Fibroblast of skin of back (primary cell): ENCODE measurements around the gene ACAD10.
A peak's percentile ranks its signal among the peaks of the same experiment; 100 is the strongest.
"Not testable (repeated sequence)": the region's sequence is repeated elsewhere in the genome, so short reads cannot be mapped to it uniquely, and the experiment has no call there.

Experiments
- DNase-seq: peaks from one replicate; pipeline ENCODE4 v3.0.0-alpha.2; 2013

Gene ACAD10

DNA sequence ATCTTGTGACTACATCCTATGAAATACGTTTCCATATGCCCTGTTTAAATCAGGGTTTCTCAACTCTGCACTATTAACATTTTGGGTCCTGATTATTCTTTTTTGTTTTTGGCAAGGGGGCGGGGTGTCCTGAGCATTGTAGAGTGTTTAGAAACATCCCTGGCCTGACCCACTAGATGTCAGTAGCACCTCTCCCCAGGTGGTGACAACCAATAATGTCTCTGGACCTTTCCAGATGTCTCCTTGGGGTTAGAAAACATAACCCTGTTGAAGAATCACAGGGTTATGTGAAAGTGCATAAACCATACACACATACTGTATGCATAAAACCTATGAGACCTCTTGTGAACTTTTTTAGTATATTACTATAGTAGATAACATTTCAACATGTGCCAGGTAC lies 1.4 kb downstream of the ACAD10 start:
- no peak for DNase-seq

DNA sequence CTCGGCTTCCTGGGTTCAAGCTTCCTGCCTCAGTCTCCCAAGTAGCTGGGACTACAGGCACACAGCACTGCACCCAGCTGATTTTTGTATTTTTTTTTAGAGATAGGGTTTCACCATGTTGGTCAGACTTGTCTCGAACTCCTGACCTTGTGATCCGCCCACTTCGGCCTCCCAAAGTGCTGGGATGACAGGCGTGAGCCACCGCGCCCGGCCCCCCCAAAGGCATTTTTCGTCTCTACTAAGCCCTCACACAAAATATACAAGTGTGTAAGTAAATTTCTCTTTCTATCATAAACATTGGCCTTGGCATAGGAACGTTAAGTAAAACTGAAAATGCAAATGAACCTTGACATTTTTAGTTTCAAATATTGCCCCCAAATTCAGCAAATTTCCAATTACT lies 2.1 kb downstream of the ACAD10 start:
- no peak for DNase-seq

DNA sequence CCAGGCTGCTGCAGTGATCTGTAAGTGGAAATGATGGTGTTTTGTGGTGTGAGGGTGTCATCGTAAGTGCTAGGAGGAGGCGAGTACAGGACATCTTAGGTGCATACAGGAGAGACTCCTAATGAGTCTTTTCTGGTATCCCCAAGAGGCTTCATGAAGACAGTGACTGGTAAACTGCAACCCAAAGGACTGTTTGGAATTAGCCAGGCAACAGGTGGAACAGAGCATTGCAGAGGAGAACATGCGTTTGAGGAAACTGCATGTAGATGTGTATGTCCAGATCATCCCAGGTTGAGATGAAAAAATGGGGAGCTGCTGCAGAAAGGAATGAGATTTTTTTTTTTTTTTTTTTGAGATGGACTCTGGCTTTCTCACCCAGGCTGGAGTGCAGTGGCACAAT lies 5.4 kb downstream of the ACAD10 start:
- DNase-seq, result no peak

DNA sequence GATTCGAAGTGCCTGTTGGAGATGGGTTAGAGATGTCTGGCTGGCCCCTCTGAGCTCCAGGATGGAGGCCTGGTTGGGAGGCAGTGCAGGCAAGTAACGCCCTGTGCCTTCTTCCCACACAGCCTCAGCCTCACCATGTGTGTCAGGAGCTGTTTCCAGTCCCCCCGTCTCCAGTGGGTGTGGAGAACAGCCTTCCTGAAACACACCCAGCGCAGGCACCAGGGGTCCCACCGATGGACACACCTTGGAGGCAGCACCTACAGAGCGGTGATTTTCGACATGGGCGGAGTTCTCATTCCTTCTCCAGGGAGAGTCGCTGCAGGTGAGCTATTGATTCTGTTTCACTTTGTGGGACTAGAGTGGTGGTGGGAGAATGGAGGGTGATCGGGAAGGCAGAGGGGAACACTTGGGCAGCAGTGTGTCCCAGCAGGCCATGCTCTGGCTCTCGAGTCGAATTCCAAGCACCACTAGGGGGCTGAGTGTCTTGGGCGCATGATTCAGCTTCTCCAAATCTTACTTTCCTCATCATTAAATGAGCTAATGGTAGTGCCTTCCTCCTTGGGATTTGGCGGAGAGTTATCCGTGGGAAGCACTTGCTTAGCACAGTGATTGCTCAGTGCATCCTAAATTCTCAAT lies 6.8 kb downstream of the ACAD10 start:
- DNase-seq, result no peak

DNA sequence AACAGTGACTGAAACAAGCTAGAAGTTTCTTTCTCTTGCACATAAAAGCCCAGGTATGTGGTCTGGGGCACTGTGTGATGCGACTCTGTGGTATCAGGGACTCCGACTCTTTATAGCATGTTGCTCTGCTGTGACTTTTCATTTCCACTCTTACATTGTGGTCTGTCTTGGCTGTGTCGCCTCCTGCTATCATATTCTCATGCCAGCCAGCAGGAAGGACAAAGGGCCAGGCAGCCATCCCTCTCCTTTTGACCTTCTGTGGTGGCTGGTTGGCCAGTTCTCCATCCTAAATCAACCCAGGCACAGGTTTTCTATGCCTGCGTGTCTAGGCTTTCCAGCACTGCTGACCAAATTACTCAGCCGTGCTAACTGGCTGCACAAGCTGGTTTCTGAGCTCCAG lies 8.0 kb downstream of the ACAD10 start:
- no peak for DNase-seq

DNA sequence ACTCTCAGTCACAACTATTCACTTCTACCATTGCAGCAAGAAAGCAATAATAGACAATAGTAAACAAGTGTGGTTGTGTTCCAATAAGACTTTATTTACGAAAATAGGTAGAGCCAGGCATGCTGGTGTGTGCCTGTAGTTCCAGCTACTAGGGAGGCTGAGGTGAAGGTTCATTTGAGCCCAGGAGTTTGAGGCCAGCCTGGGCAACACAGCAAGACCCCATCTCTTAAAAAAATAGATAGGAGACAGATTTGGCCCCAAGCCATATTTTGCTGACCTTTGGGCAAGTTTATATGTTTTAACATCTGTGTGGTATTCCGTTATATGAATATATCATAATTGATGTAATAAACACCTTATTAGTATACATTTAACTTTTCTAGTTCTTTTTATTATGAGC lies 14.1 kb downstream of the ACAD10 start:
- no peak for DNase-seq

DNA sequence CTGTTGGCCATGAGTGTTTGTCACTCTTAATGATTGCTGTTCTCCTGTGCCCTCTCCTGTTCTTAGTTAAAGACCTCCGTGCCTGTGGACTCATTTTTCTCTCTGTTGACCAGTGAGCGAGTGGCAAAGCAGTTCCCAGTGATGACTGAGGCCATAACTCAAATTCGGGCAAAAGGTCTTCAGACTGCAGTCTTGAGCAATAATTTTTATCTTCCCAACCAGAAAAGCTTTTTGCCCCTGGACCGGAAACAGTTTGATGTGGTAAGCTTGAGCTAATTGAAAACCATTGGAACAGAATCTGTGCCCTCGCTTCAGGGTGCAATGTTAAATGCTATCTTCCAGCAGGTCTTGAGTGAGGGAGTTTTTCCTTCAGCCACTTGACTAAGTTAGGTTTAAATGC lies 19.8 kb downstream of the ACAD10 start:
- no peak for DNase-seq

DNA sequence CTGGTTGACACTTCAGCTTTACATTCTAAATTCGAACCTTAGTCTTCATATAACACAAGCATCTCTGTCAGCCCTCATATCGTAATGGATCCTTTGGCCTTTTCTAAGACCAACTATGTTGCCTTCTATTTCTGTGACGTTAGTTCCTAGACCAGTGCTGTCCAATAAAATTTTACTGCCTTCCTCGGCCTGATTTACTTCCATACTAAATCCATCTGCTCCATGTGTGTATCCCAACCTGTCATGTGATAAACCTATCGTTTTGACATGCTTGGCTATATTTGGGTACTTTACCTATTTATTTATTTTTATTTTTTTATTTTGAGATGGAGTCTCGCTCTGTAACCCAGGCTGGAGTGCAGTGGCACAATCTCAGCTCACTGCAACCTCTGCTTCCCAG lies 20.3 kb downstream of the ACAD10 start:
- no peak for DNase-seq

DNA sequence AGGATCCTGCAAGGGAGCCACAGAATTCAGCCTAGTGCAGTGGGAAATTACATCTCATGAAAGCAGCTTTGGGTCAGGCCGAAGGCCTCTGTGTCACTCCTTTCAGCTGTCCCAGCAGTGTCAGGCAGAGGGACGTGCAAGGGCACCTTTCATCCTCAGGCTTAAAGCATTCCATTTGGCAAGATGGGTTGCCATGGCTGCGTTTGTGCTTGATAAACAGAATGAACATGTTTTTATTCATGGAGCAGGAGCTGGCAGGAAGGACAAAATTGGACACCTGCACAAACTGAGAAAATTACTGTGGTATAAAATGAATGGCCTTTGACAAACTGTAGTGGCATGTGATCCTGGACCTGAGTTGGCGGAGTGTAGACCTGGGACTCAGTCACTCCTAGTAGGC lies 29.4 kb downstream of the ACAD10 start:
- DNase-seq, result no peak

DNA sequence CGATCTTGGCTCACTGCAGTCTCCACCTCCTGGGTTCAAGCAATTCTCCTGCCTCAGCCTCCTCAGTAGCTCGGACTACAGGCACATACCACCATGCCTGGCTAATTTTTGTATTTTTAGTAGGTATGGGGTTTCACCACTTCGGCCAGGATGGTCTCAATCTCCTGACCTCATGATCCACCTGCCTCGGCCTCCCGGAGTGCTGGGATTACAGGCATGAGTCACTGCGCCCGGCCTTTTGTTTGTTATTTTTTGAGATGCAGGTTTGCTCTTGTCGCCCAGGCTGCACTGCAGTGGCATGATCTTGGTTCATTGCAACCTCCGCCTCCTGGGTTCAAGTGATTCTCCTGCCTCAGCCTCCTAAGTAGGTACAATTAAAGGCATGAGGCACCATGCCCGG lies 33.5 kb downstream of the ACAD10 start:
- DNase-seq, result not testable (repeated sequence)

DNA sequence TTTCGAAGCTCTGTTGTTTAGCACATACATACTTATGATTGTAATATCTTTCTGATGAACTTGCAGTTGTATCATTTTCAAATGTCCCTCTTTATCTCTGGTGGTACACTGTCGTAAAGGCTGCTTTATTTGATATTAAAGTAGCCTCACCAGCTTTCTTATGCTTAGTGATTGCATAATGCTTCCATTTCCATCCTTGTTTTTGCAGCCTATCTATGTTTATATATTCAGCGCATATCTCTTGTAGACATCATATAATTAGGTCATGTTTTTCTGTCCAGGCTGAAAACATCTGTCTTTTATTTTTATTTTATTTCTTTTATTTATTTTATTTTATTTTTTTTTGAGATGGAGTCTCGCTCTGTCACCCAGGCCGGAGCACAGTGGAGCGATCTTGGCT lies 34.6 kb downstream of the ACAD10 start:
- DNase-seq, result no peak

DNA sequence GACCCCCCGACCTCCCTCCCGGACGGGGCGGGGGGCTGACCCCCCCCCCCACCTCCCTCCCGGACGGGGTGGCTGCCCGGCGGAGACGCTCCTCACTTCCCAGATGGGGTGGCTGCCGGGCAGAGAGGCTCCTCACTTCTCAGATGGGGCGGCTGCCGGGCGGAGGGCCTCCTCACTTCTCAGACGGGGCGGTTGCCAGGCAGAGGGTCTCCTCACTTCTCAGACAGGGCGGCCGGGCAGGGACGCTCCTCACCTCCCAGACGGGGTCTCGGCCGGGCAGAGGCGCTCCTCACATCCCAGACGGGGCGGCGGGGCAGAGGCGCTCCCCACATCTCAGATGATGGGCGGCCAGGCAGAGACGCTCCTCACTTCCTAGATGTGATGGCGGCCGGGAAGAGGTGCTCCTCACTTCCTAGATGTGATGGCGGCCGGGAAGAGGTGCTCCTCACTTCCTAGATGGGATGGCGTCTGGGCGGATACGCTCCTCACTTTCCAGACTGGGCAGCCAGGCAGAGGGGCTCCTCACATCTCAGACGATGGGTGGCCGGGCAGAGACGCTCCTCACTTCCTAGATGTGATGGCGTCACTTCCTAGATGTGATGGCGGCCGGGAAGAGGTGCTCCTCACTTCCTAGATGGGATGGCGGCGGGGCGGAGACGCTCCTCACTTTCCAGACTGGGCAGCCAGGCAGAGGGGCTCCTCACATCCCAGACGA lies 38.0 kb downstream of the ACAD10 start:
- not testable (repeated sequence) for DNase-seq

DNA sequence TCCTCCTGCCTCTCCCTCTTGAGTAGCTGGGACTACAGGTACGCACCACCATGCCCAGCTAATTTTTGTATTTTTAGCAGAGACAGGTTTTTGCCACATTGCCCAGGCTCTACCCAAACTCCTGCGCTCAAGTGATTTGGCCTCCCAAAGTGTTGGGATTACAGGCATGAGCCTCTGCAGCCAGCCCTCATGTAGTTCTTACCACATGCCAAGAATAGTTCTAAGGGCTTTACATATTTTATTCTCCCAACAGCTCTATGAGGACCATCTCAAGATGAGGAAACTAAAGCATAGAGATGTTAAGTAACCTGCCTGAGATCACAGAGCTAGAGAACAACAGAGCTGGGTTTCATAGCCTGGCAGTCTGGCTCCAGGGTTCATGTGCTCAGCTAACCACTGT lies 42.9 kb downstream of the ACAD10 start:
- DNase-seq, result no peak

DNA sequence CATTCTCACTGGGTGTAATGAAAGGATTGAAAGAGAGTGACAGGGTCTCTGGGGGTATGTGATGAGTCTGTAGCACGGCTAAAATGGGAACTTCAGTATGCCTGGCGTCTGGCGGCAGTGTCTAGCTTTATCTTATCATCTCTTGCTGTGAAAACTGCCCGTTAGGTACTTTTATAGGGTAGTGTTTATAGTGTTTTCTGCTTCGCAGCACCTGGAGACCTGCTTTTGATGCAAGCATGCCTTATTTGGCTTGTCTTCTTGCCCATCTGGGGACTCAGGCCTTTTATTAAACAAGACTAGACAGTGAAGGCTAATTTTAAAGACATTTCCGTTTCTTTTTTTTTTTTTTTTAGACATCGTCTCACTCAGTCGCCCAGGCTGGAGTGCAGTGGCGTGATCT lies 44.6 kb downstream of the ACAD10 start:
- DNase-seq, result no peak

DNA sequence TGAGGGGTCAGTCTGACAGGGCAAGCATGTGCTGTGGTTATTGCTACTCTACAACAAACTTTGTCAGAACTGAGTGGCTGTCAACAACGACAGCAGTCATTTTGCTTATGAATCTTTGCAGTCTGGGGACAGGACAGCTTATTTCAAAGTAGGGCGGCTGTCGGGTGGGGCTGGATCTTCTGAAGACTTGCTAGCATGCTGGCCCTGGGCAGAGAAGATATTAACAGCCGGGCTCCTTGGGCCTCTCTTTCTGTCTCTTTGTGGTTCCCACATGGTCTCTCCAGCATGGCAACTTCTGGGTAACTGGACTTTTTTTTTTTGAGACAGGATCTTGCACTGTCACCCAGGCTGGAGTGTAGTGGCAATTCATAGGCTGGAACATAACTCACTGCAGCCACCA lies 46.9 kb downstream of the ACAD10 start:
- DNase-seq, result no peak

DNA sequence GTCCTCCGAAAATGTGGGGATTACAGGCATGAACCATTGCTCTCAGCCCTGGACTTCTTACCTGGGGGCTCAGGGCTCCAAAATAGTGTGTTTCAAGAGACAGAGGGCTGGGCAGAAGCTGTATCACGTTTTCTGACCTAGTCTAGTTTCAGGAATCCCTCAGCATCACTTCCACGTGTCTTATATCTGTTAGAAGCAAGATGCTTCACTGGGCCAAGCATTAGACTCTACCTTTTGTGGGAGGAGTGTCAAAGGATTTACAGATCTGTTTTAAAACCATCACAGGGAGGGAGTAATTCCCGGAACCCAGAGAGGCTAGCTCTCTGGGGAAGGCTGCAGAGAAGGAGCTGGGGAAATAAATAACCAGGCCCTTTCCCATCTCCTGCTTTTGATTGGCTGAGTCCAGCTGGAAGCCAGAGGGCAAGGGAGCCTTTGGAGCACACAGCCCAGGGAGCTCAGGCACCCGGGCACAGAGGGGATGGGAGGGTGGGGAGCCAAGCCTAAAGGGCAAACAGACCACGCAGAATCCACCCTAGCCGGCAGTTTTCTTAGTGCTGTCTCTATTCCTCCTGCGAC lies 47.6 kb downstream of the ACAD10 start:
- no peak for DNase-seq

DNA sequence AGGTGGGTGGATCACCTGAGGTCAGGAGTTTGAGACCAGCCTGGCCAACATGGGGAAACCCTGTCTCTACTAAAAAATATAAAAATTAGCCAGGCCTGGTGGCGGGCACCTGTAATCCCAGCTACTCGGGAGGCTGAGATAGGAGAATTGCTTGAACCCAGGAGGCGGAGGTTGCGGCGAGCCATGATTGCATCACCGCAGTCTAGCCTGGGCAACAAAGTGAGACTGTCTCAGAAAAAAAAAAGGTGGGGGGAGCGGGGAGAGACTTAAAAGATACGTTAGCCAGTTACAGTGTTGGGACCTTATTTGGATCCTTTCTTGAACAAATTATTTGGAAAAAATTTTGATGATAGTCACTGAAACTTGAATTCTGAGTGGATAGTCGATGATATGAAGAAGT lies 53.7 kb downstream of the ACAD10 start:
- not testable (repeated sequence) for DNase-seq

DNA sequence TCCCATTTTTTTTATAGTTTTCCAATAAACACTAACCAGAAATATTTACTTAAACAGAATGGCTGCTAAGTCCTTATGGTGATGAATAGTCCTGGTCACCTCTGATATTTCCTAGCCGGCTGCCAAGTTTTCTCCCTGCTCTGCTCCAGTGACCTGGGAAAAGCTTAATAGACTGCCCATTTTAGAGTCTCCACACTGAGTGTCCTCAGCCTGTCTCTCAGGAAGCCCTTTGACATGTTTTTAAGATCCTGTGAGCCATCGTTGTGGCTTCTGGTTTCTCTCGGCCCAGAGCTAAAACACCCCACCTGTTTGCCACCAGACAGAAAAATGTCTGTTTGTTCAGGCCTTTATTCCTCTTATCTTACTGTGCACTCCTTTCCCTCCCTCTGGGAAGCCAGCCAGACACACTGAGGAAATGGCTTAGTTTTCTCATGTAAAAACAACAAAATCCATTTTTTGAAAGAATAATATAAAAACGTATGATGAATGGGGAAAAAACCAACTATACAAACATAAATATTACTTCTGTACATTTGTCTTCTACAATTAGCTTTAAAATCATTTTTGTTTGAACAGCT lies 55.5 kb downstream of the ACAD10 start:
- DNase-seq, result peak; percentile 25

DNA sequence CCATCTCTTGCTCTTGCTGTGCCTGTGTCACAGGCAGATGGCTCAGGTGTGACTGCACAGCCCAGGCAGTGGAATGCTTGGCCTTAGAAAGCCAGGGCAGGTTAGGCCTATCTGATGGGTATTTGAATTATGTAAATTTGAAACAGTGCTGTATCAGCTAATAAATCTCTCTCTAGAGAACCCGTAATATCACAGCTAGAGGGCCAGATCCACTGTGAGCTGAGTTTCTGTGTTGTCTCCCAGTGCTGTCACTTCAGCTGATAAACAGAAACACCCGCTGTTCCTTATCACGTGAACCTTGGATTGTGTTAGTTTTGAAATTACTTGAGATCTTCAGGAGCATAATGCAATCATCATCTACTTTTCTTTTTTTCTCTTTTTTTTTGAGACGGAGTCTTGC lies 59.4 kb downstream of the ACAD10 start:
- no peak for DNase-seq

DNA sequence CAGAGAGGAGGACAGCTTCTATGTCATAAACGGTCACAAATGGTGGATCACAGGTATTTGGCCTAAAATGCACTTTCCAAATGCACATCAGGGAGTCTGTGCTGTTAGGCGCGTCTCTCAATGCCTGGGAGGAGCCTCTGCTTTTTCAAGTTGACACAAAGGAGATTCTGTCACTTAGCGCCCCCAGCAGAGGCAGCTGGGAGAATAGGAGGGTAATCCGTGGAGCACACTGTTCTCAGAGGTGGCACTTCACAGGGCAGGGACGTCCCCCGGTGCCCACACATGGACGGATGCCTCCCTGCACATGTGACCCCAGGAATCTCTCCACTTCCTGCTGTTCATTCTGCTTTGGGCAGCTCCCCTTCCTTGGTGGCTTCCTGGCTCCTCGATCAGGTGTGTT lies 61.5 kb downstream of the ACAD10 start:
- DNase-seq, result no peak

DNA sequence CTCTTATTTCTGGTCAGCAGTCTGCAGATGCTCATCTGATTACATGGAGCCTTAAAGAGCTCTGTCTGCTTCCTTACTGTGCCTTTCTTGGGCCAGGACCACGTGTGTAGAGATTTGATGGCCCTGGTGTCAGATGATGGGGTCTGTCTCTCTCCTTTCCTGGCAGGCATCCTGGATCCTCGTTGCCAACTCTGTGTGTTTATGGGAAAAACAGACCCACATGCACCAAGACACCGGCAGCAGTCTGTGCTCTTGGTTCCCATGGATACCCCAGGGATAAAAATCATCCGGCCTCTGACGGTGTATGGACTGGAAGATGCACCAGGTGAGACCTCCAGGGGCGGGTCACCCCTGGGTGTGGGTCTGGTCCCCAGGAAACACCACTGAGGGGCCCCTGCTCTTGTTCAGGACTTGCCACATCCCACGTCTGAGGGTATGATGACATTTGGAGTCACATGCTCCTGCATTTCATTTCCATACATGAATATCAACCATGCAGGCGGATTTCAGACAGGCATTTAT lies 62.4 kb downstream of the ACAD10 start:
- no peak for DNase-seq

DNA sequence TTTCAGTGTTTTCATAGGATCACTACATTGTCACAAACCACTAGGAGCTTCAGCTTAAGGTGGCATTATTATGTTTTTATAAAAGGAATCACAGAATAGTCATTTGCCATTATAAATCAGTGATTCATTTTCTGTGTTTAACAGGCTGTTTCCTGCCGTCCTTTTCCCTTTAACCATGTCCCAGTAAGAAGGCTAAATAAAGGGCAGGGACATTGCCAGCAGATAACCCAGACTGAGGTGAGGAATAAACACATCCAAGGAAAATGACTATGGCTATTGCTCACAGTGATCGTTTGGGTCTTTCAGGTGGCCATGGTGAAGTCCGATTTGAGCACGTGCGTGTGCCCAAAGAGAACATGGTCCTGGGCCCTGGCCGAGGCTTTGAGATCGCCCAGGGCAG lies 63.0 kb downstream of the ACAD10 start:
- DNase-seq, result no peak

DNA sequence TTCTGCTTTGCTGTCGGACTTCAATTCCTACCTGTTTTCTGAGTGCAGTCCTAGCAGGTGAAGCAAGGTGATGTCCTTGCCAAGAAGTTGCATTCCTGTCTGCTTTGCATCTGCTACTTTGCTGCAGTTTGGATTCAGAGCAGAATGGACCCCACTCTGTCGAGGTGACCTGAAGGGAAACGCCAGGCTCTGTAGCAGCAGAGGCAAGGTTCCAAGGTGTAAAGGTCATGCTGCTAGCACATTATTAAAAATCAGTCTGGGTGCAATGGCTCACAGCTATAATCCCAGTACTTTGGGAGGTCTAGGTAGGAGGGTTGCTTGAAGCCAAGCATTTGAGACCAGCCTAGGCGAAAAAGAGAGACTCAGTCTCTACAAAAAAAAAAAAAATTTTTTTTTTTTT lies 63.5 kb downstream of the ACAD10 start:
- no peak for DNase-seq
